NCI-H1105 (cell line): ENCODE results near the gene RNF130.

Experiments
- DNase-seq: peaks from one replicate; lab custom pipeline; 2025; lab: John Stamatoyannopoulos, UW

The RNF130 gene

DNA sequence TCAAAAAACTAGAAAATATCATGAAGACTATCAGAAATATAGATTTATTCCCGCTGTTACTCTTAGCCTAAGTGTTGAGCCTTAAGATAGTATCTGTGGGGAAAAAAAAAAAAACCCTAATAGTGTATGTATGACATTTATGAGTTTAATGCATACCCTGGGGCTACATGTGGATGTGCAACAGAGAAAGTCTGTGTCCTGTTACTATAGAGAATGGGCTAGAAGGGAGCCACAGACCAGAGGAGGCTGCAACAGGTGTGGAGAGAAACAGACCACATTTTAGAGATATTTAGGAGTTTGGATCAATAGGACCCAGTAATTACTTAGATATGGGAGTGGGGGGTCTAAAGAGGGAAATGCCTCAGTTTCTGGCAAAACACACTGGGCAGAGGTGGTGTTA is 15.4 kb downstream of the RNF130 start:
- no peak for DNase-seq

DNA sequence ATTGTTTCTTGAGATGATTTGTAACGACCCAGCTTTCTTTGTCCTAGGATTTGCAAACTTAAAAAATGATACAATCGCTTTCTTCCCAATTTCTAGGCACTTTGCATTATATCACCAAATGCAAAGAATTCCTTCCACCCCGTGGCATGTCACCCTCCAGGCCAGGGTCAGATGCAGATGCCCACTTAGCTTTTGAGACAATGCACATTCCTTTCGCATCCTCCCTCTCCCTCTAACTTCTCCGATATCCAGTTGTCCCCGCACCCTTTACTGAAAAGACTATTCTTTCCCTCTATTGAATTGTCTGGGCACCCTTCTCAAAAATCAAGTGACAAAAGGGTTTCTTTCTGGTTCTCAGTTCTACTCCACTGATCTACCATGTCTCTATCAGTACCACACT is 17.3 kb downstream of the RNF130 start:
- DNase-seq: no peak

DNA sequence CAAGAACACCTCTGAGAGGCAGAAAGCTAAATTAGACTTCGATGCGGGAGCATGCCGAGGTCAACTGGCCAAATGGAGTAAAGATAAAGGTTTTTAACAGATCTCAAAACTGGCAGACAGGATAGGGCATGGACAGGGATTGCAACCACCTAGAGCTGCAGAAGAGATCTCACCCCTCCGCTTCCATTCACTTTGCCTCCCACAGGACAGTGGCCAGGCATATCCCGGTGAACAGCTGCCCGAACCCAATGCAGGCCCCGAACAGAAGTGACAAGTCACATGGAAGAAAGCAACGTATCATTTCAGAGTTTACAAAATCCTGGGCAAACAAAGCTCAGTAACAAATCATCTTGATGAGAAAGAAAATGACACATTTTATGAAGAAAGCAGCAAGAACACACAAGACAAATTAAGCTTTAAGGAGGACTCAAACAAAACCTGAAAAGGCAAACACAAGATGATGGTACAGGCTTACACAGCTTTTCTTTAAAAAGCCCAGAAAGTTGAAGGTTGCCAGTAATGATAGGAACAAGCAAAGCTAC is 18.4 kb downstream of the RNF130 start:
- no peak for DNase-seq

DNA sequence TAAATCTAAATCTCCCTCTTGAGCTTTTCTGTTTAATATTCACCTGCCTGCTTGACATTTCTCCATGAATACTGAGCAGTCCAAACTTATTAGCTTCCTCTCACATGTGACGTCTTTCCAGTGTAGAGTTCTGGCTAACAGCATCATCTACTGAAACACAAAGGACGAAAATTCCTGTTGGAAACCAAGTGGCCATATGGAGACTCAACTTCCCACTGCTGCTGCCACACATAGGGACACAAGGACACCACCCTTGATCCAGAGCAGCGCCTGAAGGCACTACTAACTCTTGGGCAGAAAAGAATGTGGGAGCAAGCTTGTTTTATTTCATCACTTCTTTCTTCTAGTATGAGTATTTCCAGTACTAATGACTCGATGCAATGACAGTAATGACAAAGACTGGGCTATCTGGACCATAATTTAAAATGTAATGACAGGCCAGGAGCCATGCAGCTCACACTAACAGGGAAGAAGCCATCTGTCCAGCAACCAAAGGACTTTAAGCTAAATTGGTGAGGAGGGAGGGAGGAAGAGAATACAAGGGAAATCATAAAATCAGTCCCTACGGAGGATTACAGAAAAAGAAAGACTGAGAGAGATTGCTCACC is 19.2 kb downstream of the RNF130 start:
- DNase-seq: no peak

DNA sequence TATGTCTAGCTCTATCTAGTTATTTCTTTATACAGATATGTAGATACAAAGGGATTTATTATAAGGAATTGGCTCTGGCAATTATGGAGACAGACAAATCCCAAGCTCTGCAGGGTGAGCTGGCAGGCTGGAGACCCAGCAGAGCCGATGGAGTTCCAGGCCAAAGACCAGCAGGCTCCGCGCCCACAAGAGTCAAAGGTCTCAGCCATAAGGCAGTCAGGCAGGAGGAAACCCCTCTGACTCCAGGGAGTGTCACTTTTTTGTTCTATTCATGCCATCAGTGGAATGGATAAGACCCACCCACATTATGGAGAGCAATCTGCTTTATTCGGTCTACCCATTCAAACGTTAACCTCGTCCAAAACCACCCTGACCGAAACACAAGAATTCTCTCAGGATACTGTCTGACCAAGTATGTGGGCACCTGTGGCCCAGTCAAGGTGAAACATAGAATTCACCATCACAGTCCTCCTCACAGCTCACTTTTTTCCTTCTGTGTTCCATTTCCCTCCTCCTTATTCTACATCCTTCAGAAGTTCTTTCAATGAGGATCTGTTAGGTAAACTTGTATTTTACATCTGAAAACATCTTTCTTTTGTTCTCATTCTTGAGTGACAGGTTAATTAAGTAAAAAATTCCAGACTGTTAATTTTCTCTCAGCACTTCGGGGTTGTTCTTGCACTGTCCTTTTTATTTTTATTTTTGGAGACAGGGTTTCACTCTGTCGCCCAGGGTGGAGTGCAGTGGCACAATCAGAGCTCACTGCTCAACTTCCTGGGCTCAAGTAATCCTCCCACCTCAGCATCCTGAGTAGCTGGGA is 21.2 kb downstream of the RNF130 start:
- no peak for DNase-seq

DNA sequence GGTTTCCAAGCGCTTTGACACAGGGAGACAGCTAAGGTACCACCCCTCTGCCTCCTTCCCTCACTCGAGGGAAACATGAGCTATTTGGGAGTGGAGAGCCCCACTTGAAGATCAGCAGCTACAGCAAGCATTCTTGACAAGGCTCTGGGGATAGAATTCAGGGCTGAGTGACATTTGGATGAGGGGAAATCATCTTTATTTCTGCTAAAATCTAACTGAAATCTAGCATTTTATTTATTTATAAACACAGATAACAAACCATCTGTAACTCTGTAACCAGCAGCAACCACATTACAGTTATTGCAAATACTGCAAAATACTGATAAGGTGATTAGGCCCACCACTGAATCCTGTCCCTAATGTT is 22.4 kb downstream of the RNF130 start:
- no peak for DNase-seq

DNA sequence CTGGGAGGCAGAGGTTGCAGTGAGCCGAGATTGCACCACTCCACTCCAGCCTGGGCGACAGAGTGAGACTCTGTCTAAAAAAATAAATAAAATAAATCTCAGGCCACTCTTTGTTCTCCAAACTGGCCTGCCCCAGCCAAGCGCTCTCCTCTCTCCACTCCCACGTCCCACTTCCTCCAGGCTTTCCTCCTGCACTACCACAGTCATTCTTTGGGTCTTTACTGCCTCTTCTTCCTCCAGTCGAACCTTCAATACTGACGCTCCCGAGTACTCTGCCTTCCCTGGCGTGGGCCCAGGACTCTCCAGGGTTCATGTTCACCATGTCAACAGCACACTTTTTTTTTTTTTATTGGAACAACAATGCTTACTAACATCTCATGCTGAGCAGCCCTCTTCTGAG is 23.9 kb downstream of the RNF130 start:
- DNase-seq: no peak

DNA sequence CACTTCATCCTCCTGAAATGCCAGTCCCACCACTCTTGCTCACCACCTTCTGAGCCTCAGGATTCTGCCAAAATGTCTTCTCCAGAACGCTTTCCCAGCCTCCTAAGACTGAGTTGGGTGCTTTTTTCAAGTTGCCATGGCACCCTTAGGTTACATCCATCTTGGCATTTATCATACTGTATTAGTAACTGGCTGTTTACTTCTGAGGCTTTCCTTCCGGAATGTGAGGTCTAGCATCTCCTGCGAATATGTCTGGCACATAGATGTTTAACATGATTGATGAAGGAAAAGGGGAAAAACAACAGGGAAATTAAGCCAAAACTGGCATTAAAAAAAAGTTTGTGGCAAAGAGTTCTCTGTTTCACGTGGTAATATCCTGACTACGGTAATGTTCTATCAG is 24.9 kb downstream of the RNF130 start:
- no peak for DNase-seq

DNA sequence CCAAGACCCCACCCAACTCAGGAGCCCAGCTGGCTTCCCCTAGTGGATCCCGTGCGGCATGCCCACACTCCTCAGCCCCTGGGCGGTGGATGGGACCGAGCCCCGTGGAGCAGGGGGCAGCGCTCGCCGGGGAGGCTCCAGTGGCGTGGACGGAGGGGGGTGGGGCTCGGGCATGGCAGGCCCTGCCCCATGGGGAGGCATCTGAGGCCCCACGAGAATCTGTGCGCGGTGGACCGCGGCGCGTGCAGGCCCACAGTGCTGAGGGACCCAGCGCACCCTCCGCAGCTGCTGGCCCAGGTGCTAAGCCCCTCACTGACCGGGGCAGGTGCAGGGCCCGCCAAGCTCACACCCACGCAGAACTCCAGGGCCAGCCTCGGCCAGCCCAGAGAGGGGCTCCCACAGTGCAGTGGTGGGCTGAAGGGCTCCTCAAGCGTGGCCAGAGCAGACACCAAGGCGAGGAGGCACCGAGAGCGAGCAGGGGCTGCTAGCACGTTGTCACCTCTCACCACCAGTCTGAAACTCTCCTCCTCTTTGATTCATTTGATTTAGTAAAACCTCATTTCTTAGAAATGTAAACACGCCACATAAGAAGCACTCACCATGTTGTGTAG is 25.6 kb downstream of the RNF130 start:
- no peak for DNase-seq

DNA sequence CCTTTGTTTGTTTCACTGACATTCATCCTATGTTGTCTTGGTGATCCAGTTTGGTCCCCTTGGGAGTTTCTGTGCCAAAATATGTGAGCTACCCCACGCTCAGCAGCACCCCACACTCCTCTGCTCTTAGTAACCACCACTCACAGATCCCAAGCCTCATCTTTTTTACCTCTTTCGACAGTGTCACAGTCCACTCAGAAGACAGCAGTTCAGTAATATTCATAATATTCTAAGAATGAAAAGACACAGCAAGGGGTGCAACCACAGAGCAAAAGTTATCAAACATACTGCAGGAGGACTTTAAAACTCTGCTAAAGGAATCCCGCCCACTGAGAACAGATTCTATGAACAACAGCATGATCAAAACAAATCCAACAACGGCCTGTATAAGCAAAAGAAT is 28.2 kb downstream of the RNF130 start:
- no peak for DNase-seq

DNA sequence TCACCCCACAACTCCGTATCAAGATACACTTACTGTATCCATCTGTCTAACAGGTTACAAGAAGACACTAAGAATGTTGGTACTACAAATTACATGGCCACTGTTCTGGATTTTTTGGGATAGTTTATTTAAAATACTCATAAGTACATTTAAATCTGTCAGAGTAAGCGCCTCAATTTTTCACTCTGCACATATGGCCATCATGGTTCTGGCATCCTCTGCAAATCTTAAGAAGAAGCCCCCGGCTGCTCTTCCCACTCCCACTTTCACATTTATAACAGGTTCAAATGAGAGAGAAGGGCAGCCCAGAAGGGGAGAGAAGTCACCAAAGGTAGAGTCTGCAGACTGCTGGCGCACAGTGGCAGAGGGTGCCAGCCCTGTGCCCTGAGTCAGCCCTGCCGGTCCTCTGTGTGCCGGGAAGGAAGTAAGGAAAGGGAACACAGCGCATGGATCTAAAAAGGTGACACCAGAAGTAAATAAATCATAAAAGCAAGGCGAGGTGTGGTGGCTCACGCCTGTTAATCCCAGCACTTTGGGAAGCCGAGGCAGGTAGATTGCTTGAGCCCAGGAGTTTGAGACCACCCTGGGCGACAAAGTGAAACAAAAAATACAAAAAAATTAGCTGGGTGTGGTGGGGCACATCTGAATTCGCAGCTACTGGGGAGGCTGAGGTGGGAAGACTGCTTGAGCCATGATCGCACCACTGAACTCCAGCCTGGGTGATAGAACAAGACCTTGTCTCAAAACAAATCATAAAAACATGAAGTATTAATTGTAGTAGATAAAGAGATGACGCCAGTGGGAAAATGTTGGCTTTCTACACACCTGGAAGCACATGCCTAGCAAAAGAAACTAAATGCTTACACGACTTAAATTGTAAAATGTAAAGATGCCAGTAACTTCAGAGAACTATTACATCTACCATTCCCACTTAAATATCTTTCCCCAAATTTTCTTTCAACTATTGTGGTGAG is 30.0 kb downstream of the RNF130 start:
- DNase-seq: no peak

DNA sequence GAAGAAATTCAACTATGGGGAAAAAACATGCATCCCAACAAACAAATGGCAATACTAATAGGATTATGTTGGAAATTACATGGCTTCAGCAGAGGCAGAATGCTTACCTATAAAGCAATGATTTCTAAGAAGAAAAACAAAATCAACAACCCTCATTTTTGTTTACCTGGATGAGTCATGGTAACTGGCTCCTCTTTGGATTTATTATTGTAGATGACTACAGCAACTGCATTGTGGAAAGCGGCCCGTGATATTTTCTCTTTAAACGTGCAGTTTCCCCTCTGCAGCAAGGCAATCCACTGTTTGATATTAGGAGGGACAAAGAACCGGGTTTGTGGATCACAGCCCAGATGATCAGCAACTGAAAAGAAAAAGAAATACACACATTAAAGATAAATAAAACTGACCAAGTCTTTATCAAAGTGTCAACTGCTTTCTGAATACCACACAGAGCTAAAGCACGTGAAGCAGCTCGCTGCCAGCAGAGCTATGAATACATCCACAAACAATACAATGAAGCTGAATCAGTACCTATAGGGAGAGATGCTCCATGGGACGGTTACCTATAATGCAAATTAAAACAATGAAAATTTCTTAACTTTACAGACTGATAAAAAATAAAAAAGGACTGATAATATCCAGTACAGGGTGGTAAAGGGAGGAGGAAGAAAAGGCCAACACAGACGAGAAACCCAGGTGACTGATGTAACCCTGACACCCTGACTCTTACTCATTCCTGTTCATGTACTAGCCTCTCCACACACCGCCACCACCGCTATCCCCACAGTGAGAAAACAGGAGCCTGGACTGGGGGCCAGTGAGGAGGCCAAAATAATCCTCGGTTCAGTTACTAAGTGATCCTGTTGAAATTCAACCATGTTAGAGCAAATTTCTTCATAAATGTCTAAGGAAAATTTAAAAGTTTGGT is 31.0 kb downstream of the RNF130 start:
- DNase-seq: no peak

DNA sequence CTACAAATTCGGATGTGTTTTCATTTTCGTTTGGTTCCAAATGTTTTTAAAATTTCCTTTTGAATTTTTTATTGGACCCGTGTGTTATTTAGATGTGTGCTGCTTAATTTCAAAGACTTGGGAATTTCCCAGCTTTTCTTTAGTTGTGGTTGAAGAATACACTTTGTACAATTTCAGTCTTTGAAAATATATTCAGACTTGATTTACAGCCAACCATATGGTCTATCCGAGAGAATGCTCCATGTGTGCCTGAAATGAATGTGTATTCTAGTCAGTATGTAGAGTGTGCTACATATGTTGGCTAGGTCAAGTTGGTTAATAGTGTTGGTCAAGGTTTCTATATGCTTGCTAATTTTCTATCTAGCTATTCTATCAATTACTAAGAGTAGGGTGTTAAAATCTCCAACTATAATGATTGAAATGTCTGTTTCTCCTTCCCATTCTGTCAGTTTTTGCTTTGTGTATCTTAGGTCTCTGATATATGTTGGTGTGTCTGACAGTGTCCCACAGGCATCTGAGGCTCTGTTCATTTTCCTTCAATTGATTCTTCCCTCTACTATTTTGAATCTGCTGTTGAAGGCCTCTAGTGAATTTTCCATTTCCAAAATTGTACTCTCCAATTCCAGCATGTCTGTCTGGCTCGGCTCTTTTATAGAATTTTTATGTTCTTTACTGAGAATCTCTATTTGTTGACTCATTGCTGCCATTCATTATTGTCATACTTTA is 36.2 kb downstream of the RNF130 start:
- DNase-seq: no peak

DNA sequence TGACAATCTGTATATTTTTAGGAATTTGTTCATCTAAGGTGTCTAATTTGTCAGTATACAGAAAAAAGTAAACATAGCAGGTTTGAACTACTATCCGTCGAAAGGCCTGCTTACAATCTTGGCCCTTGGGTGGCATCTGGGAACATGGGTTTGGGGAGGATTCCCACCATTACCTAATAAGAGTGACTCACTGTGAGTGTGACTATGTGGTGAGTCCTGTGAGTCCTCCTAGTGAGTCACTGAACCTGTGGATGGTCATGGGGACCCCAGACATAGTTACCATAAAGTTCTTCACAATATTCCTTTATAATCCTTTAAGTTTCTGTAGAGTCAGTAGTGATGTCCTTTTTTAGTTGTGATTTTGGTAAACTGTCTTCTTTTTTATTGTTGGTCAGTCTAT is 37.0 kb downstream of the RNF130 start:
- no peak for DNase-seq

DNA sequence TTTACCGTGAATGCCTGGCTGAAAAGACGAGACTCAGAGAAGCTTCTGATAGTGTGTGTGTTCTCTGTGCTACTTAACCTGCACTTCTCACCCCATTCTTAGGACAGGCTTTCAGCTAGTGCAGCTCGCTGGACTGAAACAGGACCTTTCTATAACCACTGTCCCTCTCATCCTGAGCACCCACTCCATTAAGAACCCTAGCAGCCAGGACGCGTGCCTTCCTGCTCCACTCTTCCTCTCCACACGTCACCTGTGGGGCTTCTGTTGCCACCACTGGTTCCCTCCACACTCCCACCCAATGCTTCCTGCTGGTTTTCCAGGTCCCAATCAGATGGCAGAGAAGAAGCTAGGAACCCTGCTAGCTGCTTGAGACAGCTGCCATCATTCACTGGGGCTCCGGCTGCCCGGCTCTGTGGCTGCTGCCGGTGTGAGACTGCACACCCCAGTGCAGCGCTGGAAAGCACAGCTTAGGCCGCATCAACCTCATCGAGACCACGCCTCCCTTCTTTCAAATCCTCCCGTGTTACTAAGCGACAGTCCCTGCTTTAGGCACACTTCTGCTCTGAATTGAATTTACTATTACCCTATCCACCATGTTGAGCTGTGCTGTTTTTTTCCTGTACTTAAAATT is 44.0 kb downstream of the RNF130 start:
- no peak for DNase-seq

DNA sequence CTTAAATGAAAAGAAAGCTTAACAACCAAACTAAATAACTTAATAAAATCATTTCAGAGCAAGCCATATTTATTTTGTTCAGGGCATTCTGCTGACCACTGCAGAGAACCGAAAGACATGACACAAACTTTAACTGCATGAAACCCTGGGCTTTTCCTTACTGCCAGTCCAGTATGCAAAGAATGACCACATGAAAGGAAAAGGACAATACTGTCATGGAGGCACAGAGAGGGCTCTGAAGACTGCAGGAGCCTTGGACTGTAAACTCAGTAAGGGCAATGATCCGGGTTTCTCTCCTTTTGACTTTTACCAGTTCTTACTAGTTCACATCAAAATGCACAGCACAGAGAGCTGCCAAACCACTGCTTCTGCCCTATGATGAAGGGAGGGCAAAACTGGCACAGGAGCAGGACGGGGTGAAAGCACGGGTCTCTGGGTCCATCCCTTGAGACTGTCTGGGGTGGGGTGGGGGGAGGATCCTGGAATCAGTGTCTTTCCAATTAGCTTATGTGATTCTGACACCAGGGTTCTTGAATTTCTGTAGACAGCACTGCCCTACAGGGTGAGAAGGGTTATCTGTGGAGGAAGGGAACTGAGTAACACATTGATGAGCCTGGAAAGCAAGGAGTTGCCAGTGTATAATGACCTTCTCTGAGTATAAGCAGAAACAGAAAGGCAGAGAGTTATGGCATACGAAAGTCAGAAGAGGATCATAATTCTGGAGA is 44.7 kb downstream of the RNF130 start:
- no peak for DNase-seq

DNA sequence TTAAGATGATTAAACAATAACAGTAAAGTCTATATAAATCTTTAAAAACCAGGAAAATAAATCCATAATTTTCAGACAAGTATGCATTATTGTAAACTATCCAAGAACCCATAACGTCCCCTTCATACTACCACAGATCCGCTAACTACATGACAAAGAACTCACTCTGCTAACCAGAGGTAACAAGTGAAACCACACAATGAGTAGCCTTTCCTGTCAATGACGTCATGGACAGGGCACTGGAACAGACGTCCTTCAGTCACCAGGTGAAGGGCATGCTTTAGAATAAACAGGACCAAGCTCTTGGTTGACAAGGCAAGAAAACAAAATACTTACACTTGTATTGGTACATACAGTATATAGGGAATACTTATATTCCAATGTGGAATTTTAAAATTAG is 45.2 kb downstream of the RNF130 start:
- DNase-seq: no peak

DNA sequence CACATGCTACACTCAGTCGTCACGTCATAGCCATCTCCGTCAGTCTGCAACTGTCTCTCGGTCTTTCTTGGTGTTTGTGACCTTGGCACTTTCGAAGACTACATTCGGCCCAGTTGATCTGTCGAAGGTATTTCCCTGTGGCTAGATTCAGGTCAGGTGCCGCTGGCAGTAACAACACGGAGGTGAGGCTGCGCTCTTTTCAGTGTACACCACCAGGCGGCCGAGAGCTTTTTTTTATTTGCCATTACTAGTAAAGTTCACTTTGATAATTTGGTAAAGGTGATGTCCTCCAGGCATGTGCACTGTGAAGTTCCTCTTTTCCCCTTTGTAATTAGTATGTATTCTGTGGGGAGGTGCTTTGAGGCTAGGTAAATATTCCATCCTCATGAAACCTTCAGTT is 49.7 kb downstream of the RNF130 start:
- DNase-seq: no peak

DNA sequence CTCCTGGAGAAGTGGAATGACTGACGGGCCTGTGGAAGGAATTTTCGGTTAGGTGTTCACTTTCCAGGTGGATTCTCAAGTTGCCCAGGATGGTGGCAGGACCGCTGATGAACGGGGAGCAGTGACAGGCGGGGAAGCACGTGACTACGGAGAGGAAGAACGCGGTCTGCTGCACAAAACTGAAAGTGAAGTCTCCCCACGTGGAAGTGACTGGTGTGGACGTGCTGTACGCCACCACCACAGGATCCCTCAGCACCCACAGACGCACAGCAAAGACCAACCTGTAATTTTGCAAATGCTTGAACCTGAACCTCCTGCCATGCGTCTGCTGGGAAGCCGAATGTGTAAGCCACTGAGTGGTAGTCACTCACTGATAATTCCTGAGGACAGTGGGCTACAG is 51.4 kb downstream of the RNF130 start:
- DNase-seq: no peak
